Breast epithelium (tissue), 4 donors: ENCODE measurements around the gene DEAF1. TPM values are rescaled to one million over a fixed set of nuclear protein-coding genes. Genes with fewer than 3 reads are reported as not detected.
A peak's percentile ranks its signal among the peaks of the same experiment; 100 is the strongest.

Source experiments
- DNase-seq, 2 donors: peaks; one replicate each; pipeline ENCODE4 v3.0.0-alpha.2; 2019; ENCODE audit warnings: low spot score in 2 of 2
- H3K27ac ChIP-seq, 2 donors: fragments of 200-600 bp; sonication (generic) in 1 of 2; one replicate each; pipeline ENCODE4 v1.5.1; 2016 to 2019; ENCODE audit warnings: mild to moderate bottlenecking in 1 of 2
- H3K27me3 ChIP-seq, 2 donors: fragments of 200-600 bp; sonication (generic) in 1 of 2; one replicate each; pipeline versions ENCODE4 v1.5.1 to v1.6.0; 2017 to 2019; ENCODE audit warnings: control low read depth in 1 of 2, mild to moderate bottlenecking in 1 of 2
- H3K36me3 ChIP-seq: fragments of 200-600 bp; one replicate; pipeline ENCODE4 v1.5.1; 2019
- H3K4me1 ChIP-seq, 2 donors: fragments of 200-600 bp; sonication (generic); one replicate each; pipeline ENCODE4 v1.5.1; 2016 to 2019; ENCODE audit warnings: control low read depth in 1 of 2
- H3K4me3 ChIP-seq, 3 donors: fragments of 200-600 bp; sonication (generic); 1 replicate in 2 of 3; 2 replicates in 1 of 3; pipeline ENCODE4 v1.5.1; 2016 to 2019; ENCODE audit warnings: mild to moderate bottlenecking in 3 of 3, moderate library complexity in 2 of 3
- H3K9me3 ChIP-seq, 2 donors: fragments of 200-600 bp; sonication (generic) in 1 of 2; one replicate each; pipeline ENCODE4 v1.5.1; 2016 to 2019; ENCODE audit warnings: control low read depth in 1 of 2
- CTCF ChIP-seq, 3 donors: fragments of 450-650 bp; IDR thresholded peaks; one replicate each; pipeline ENCODE4 v1.5.1; 2016 to 2017; ENCODE audit warnings: antibody characterized with exemption in 3 of 3, mild to moderate bottlenecking in 3 of 3, moderate library complexity in 3 of 3
- POLR2A ChIP-seq: fragments of 450-650 bp; IDR thresholded peaks from one replicate; pipeline ENCODE4 v1.6.1; 2016; ENCODE audit warnings: antibody characterized with exemption, mild to moderate bottlenecking, moderate library complexity
- POLR2AphosphoS5 ChIP-seq, 3 donors: sonication (generic); formaldehyde crosslinking; IDR thresholded peaks; one replicate each; pipeline ENCODE4 v1.6.1; 2017; ENCODE audit warnings: antibody characterized with exemption in 3 of 3
- intact Hi-C: fragments of 100-400 bp; cut with DNase I; formaldehyde crosslinking; loops from one replicate; pipeline ENCODE4 v1.15.1; 2023; ENCODE audit warnings: low total_unique reads
- total RNA-seq, 3 donors: library from RNA; depleted of rRNA; stranded (reverse); fragments of >200 nt; gene quantifications; one replicate each; pipeline ENCODE4 v1.1.0, GENCODE V29; 2016

Gene DEAF1
- total RNA-seq, 3 donors from 2014 or later: 25.3 to 42.6 (median 39.8) TPM

- Histone ChIP-seq H3K27me3 (no peaks in the 10 kb centered on the region), H3K4me3 (no peak overlapping the region), H3K27ac (no peak overlapping the region), H3K4me1 (peaks cover 0 to 3% of the 10 kb centered on the region in 2 donors), H3K9me3 (no peaks in the 10 kb centered on the region), H3K36me3 (no peaks in the 10 kb centered on the region)
- TF ChIP-seq POLR2AphosphoS5 (IDR thresholded peaks at IDR 0.05) (no peak), CTCF (IDR thresholded peaks at IDR 0.05) (no peak), POLR2A (no peak)
- intact Hi-C loops: no loop called here
- no peak for DNase-seq
These were observed 34.2 kb downstream of the DEAF1 start for GRCh38 chr11:660681-661444.

- Histone ChIP-seq H3K9me3 (no peaks in the 10 kb centered on the region), H3K36me3 (no peaks in the 10 kb centered on the region), H3K4me3 (no peak overlapping the region), H3K4me1 (peaks cover 0 to under 1% of the 10 kb centered on the region in 2 donors), H3K27me3 (no peaks in the 10 kb centered on the region), H3K27ac (no peak overlapping the region)
- no peak for TF ChIP-seq POLR2AphosphoS5 (IDR thresholded peaks at IDR 0.05)
- TF ChIP-seq POLR2A: no peak
- no peak for TF ChIP-seq CTCF (IDR thresholded peaks at IDR 0.05)
- no peak for DNase-seq
- intact Hi-C loops: no loop called here
These were observed 34.7 kb downstream of the DEAF1 start for GRCh38 chr11:660281-660680.

- no peaks in the 10 kb centered on the region for H3K27me3 ChIP-seq
- DNase-seq: no peak
- H3K4me1 ChIP-seq: no peaks in the 10 kb centered on the region
- H3K9me3 ChIP-seq: no peaks in the 10 kb centered on the region
- no peaks in the 10 kb centered on the region for H3K36me3 ChIP-seq
- H3K27ac ChIP-seq: no peak overlapping the region
- H3K4me3 ChIP-seq: no peak overlapping the region
- TF ChIP-seq POLR2AphosphoS5 (IDR thresholded peaks at IDR 0.05) (no peak), POLR2A (no peak), CTCF (IDR thresholded peaks at IDR 0.05) (no peak)
- intact Hi-C loops: loop anchor here (2.0 kb wide), 1 partner anchor 77 kb away; no protein-coding TSS in a partner anchor
These were observed 35.4 kb downstream of the DEAF1 start for GRCh38 chr11:659532-660085.

- H3K27me3 ChIP-seq: no peaks in the 10 kb centered on the region
- intact Hi-C loops: loop anchor here (2.0 kb wide), 1 partner anchor 79 kb away; no protein-coding TSS in a partner anchor
- TF ChIP-seq POLR2AphosphoS5 (IDR thresholded peaks at IDR 0.05) (no peak), POLR2A (no peak), CTCF (IDR thresholded peaks at IDR 0.05) (no peak)
- H3K36me3 ChIP-seq: no peaks in the 10 kb centered on the region
- H3K4me3 ChIP-seq: peak overlapping the region in 1 of 3 donors; percentile 13
- no peaks in the 10 kb centered on the region for H3K4me1 ChIP-seq
- no peak for DNase-seq
- H3K27ac ChIP-seq: peak overlapping the region; percentile 57 to 60
- H3K9me3 ChIP-seq: no peaks in the 10 kb centered on the region
These were observed 37.3 kb downstream of the DEAF1 start for GRCh38 chr11:657691-658126.

- Histone ChIP-seq H3K4me1 (no peaks in the 10 kb centered on the region), H3K27ac (no peak overlapping the region), H3K36me3 (no peaks in the 10 kb centered on the region), H3K9me3 (no peaks in the 10 kb centered on the region), H3K27me3 (no peaks in the 10 kb centered on the region), H3K4me3 (no peak overlapping the region)
- no peak for DNase-seq
- intact Hi-C loops: no loop called here
- no peak for TF ChIP-seq POLR2AphosphoS5 (IDR thresholded peaks at IDR 0.05)
- no peak for TF ChIP-seq CTCF (IDR thresholded peaks at IDR 0.05)
- no peak for TF ChIP-seq POLR2A
These were observed 38.2 kb downstream of the DEAF1 start for GRCh38 chr11:656866-657265.
